ENCODE results near the gene DNASE1L1. TPM values are rescaled to one million over a fixed set of nuclear protein-coding genes. Genes with fewer than 3 reads are reported as not detected.
"Not testable (repeated sequence)": the region's sequence is repeated elsewhere in the genome, so short reads cannot be mapped to it uniquely, and the experiment has no call there.

The DNASE1L1 gene
- total RNA-seq, 2 donors from 2014 or later = 36.8 to 70.7 TPM

- TF ChIP-seq POLR2AphosphoS5 (IDR thresholded peaks at IDR 0.05) (no peak), POLR2A (IDR thresholded peaks at IDR 0.05) (no peak), CTCF (IDR thresholded peaks at IDR 0.05) (no peak)
Measured at GRCh38 chrX:154402622-154403127, 6.4 kb downstream of the DNASE1L1 start.

GRCh38 chrX:154401918-154402621, 7.0 kb downstream of the DNASE1L1 start:
- H3K36me3 ChIP-seq = no peaks in the 10 kb centered on the region
- no peaks in the 10 kb centered on the region for H3K27me3 ChIP-seq (replicated peaks; ENCODE audit: insufficient read depth)
- WGBS = 26% methylated on average over 6 of the region's 6 CpGs
- intact Hi-C loops (cut with DNase I) = loop anchor here (5.0 kb wide), 1 partner anchor 35 kb away; the partner anchor contains the start of gene GDI1
- TF ChIP-seq POLR2AphosphoS5 (IDR thresholded peaks at IDR 0.05) (peak; percentile 53), CTCF (IDR thresholded peaks at IDR 0.05) (no peak)
- H3K4me3 ChIP-seq = no peak overlapping the region
- H3K27ac ChIP-seq = peak overlapping the region; percentile 46 to 63
- H3K4me1 ChIP-seq (replicated peaks) = no peaks in the 10 kb centered on the region
- peak; percentile 30 for DNase-seq (ENCODE audit: low spot score)
- no peaks in the 10 kb centered on the region for H3K9me3 ChIP-seq

More at GRCh38 chrX:154402622-154403127, 6.4 kb downstream of the DNASE1L1 start:
- Histone ChIP-seq H3K4me3 (no peak overlapping the region), H3K27ac (peak overlapping the region; percentile 46 to 63), H3K4me1 (replicated peaks) (no peaks in the 10 kb centered on the region), H3K27me3 (replicated peaks; ENCODE audit: insufficient read depth) (no peaks in the 10 kb centered on the region), H3K36me3 (no peaks in the 10 kb centered on the region), H3K9me3 (no peaks in the 10 kb centered on the region)
- DNase-seq (ENCODE audit: low spot score) = no peak
- intact Hi-C loops (cut with DNase I) = loop anchor here (5.0 kb wide), 1 partner anchor 35 kb away; the partner anchor contains the start of gene GDI1
- WGBS = no CpG with 5 or more reads among the region's 19 CpGs

GRCh38 chrX:154401045-154401799, 7.8 kb downstream of the DNASE1L1 start:
- Histone ChIP-seq H3K27ac (peak overlapping the region; percentile 27 to 63), H3K9me3 (no peaks in the 10 kb centered on the region), H3K27me3 (replicated peaks; ENCODE audit: insufficient read depth) (no peaks in the 10 kb centered on the region), H3K4me3 (no peak overlapping the region), H3K4me1 (replicated peaks) (no peaks in the 10 kb centered on the region), H3K36me3 (no peaks in the 10 kb centered on the region)
- 18% methylated on average over 5 of the region's 6 CpGs for WGBS
- TF ChIP-seq POLR2A (IDR thresholded peaks at IDR 0.05) = no peak
- TF ChIP-seq CTCF (IDR thresholded peaks at IDR 0.05) = no peak
- TF ChIP-seq POLR2AphosphoS5 (IDR thresholded peaks at IDR 0.05) = no peak
- DNase-seq (ENCODE audit: low spot score) = no peak
- intact Hi-C loops (cut with DNase I) = loop anchor here (5.0 kb wide), 1 partner anchor 36 kb away; the partner anchor contains the start of gene GDI1

- DNase-seq (ENCODE audit: low spot score); H3K27me3 ChIP-seq (replicated peaks; ENCODE audit: insufficient read depth); H3K36me3 ChIP-seq; H3K4me1 ChIP-seq (replicated peaks); H3K4me3 ChIP-seq; H3K9me3 ChIP-seq: not testable (repeated sequence)
- WGBS = 71% methylated on average over 6 of the region's 6 CpGs
- peak overlapping the region; percentile 95 to 96 for H3K27ac ChIP-seq
- intact Hi-C loops (cut with DNase I) = loop anchor here (5.0 kb wide), 1 partner anchor 37 kb away; the partner anchor contains the start of gene GDI1
Measured at GRCh38 chrX:154400369-154400817, 8.7 kb downstream of the DNASE1L1 start.

Data from prostate gland (tissue), 2 donors.